ENCODE measurements around the gene HOXD9. TPM values are rescaled to one million over a fixed set of nuclear protein-coding genes. Genes with fewer than 3 reads are reported as not detected.

Gene HOXD9
- total RNA-seq, 1 experiment from 2014 or later, result 1.8 TPM

DNA sequence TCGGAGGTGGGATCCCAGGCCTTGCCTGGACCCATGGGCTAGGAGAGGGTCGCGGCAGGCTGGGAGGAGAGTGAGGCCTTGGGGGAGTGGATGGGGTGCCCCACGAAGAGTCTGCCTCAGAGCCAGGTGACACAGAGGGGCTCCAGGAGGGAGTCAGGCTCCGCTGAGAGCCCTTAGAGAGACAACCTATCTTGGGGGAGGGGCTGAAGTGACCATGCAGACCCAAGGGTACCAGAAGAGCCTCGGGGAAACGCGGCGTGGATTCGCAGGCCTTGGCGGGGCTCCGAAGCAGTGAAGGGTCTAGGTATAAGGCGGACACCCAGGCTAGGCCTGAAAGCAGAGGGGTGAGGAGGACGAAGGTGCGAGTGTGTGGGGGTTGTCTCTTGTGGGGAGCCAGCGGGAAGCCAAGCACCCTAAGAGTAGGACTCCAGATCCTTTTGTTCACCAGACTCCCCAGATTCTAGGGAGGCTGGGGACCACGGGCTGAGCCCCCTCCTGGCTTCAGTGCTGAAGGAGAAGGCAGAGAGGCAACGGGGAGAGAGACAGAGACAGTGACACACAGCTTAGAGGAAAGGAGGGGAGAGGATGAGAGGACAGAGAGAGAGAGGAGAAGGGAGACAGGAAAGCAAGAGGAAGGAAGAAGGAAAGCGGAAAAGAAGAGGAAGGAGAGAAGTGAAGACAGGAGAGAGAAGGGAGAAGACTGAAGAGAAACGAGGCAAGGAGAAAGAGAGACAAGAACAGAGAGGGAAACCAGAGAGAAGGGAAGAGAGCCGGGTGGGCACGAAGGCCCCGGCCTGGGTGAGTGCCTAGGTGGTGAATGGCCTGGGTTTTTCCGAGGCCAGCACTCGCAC, 16.6 kb upstream of the HOXD9 start:
- H3K27ac ChIP-seq, result no peak overlapping the region
- no peak for DNase-seq (ENCODE audit: low read depth in 1 of 2, low spot score in 2 of 2)
- no peak overlapping the region for H3K4me3 ChIP-seq
- no peaks in the 10 kb centered on the region for H3K36me3 ChIP-seq
- H3K4me1 ChIP-seq (replicated peaks), result peaks cover 9% of the 10 kb centered on the region
- H3K9me3 ChIP-seq (replicated peaks), result peaks cover 4% of the 10 kb centered on the region; the same call in 1 of the 2 replicates
- peaks cover 52% of the 10 kb centered on the region for H3K27me3 ChIP-seq (replicated peaks)

DNA sequence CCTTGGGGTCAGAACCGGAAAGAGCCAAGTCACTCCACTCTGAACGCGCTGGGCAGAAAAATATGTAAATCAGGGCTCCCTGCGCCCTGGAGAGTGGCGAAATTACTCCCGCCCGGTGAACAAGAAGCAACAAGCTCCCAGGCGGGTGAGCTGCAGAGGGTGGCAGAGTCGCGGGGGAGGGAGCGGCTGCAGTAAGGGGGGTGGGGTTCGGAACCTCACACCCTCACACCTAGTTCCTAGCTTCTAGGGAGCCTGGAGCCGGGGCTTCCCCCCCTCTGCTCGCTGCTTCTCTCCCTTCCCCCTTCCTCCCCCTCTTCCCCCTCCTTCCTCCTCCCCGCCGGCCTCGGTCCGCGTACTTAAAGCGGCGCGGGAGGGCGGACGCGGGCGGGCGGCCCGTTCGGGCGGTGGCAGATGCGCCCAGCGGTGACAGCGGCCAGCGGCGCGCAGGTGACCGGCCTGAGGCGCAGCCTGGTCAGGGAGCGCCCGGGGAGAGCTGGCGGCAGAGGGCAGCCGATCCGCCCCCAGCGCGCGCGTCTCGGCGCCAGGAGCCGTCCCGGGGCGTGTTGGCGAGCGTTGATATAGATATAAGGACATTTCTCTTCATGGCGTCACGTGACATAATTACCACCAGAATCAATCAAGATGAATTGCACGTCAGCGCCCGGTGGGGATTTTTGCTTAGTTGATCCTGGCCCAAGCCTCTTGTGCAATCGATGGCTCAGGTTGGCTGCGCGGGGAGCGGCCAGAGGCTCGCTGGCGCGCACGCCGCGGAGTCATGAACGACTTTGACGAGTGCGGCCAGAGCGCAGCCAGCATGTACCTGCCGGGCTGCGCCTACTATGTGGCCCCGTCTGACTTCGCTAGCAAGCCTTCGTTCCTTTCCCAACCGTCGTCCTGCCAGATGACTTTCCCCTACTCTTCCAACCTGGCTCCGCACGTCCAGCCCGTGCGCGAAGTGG, 15.7 kb upstream of the HOXD9 start, which contains the start of gene HOXD11:
Gene HOXD11, plus strand, starts transcription at position 700 of the 959 bp plus-strand sequence. Its CDS starts 76 bp downstream, at position 776.
- DNase-seq (ENCODE audit: low read depth in 1 of 2, low spot score in 2 of 2), result peak in 1 of 2 experiments; percentile 19

DNA sequence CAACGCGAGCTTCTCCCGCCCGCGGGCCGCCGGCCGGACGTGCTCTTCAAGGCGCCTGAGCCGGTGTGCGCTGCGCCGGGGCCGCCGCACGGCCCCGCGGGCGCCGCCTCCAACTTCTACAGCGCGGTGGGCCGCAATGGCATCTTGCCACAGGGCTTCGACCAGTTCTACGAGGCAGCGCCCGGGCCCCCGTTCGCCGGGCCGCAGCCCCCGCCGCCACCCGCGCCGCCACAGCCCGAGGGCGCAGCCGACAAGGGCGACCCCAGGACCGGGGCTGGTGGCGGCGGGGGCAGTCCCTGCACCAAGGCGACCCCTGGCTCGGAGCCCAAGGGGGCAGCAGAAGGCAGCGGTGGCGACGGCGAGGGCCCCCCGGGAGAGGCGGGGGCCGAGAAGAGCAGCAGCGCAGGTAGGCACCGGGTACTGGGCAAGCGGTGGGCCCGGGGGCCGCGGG, 14.8 kb upstream of the HOXD9 start:
- no peak overlapping the region for H3K27ac ChIP-seq
- DNase-seq (ENCODE audit: low read depth in 1 of 2, low spot score in 2 of 2), result no peak
- H3K4me1 ChIP-seq (replicated peaks), result peaks cover 9% of the 10 kb centered on the region
- H3K27me3 ChIP-seq (replicated peaks), result peaks cover 65% of the 10 kb centered on the region
- H3K4me3 ChIP-seq, result no peak overlapping the region
- H3K9me3 ChIP-seq (replicated peaks), result peaks cover 4% of the 10 kb centered on the region; the same call in 1 of the 2 replicates
- no peaks in the 10 kb centered on the region for H3K36me3 ChIP-seq

More for the DNA sequence above, 15.7 kb upstream of the HOXD9 start, which contains the start of gene HOXD11:
- no peak within 1 kb of the TSS for H3K27ac ChIP-seq
- H3K27me3 ChIP-seq (replicated peaks), result peaks cover 60% of the 10 kb centered on the region
- H3K4me1 ChIP-seq (replicated peaks), result peaks cover 9% of the 10 kb centered on the region
- H3K4me3 ChIP-seq, result no peak within 1 kb of the TSS
- H3K36me3 ChIP-seq, result no peaks in the 10 kb centered on the region
- H3K9me3 ChIP-seq (replicated peaks), result peaks cover 4% of the 10 kb centered on the region; the same call in 1 of the 2 replicates

DNA sequence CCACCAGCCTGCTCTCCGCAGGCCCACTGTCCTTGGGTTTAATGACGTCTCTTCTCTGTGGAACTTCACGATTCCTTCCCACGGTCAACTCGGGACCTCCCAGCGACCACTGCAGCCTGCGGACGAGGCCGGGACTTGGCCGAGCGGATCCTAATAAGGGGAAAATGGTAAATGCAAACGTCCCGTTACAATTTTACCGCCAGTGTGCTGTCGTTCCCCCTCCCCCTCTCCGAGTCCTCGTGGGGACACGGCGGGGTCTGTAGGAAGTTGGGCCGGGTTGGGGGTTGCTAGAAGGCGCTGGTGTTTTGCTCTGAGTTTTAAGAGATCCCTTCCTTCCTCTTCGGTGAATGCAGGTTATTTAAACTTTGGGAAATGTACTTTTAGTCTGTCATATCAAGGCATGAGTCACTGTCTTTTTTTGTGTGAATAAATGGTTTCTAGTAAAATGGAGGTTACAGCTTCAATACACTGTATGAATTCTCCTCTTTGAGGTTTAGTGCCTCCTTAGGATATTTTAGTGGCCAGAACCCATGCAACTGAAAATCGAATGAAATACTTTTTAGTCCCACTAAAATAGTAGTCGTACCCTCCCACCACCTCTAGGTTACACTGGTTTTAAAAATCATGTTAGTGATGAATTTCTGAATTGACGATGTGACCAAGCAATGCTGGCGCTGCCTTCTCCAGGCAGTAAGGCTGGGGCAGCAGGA, 13.2 kb upstream of the HOXD9 start:
- Histone ChIP-seq H3K4me3 (no peak overlapping the region), H3K4me1 (replicated peaks) (peaks cover 9% of the 10 kb centered on the region), H3K27me3 (replicated peaks) (peaks cover 73% of the 10 kb centered on the region), H3K36me3 (no peaks in the 10 kb centered on the region), H3K9me3 (replicated peaks) (peaks cover 4% of the 10 kb centered on the region; the same call in 1 of the 2 replicates), H3K27ac (no peak overlapping the region)
- no peak for DNase-seq (ENCODE audit: low read depth in 1 of 2, low spot score in 2 of 2)

DNA sequence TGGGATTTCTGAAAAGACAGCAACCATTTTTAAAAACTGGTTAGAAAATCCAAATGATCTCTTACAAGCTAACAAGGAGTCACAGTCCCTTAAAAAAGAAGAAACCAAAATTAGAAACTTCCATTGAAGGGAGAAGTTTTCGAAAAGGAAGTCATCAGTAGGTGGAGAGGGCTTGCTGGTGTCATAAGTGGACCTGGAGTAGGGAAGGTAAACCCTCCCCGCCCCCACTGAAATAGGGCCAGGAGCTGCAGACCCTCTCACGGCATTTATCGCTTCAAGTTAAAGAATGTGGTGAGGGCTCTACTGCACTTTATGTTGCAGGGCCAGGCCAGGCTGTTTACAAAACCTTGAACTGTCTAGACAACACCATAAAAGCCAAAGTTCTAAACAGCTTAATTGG, 12.6 kb upstream of the HOXD9 start:
- peaks cover 75% of the 10 kb centered on the region for H3K27me3 ChIP-seq (replicated peaks)
- H3K4me1 ChIP-seq (replicated peaks), result peaks cover 9% of the 10 kb centered on the region

DNA sequence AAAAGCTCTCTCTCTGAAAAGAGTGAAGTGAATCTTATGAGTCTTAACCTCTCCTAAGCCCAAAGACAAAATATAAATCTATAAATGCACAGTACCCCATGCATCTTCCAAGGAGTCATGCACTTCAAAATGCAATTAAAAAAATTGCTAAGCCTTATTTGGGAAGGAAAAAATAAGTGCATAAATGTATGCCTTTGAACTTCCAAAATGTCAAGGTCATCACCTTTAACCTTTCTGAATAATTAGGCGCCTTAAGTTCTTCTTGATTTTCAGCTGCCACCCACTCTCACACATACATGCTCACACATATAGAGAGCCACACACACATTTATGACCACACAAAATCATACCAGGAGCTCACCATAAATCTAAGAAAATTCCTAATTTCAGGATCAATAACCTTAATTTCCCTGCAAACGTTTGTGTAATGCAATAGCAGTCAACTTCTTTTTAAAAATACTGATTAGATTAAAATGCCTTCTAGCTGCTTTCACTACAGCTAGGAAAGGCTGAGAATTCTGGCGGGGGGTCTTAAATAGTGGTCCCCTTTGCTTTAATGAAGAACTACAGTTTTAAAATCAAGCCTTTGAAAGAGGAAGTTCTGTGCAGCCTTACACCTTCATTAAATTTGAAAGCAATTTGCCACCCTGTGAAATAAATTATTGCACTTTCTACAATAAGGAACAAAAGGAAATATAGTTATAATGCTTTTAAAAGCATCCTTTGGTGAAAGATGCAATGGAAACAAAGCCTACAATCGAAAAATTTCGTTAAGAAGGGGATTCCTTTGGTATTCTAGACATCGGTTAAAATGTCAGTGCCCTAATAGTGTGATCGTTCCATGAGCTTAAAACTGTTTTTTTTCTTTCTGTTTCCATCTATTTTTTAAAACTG, 11.9 kb upstream of the HOXD9 start:
- peaks cover 75% of the 10 kb centered on the region for H3K27me3 ChIP-seq (replicated peaks)
- H3K27ac ChIP-seq, result no peak overlapping the region

More for the DNA sequence above, 12.6 kb upstream of the HOXD9 start:
- no peak overlapping the region for H3K4me3 ChIP-seq
- H3K36me3 ChIP-seq, result no peaks in the 10 kb centered on the region
- no peak for DNase-seq (ENCODE audit: low read depth in 1 of 2, low spot score in 2 of 2)
- H3K9me3 ChIP-seq (replicated peaks), result peaks cover 4% of the 10 kb centered on the region; the same call in 1 of the 2 replicates
- no peak overlapping the region for H3K27ac ChIP-seq

DNA sequence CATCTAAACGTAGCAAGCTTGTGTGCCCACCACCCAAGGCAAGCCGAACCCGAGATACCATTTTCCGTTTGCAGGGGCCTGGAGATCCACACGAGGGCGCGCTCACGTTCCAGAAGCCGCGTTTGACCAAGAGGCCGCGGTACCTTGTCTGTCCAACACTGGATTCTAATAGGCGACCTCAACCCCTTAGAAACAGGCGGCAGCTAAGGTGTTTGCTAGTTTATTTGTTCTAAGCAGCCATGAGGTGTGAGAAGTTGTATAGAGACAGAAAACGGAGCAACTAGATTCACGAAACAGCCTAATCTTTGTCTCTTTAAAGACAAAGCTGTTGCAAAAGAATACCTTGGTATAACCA, 11.2 kb upstream of the HOXD9 start:
- peaks cover 4% of the 10 kb centered on the region; the same call in 1 of the 2 replicates for H3K9me3 ChIP-seq (replicated peaks)
- peaks cover 9% of the 10 kb centered on the region for H3K4me1 ChIP-seq (replicated peaks)
- H3K4me3 ChIP-seq, result no peak overlapping the region
- H3K36me3 ChIP-seq, result no peaks in the 10 kb centered on the region
- DNase-seq (ENCODE audit: low read depth in 1 of 2, low spot score in 2 of 2), result peak in 1 of 2 experiments; percentile 54
- peaks cover 73% of the 10 kb centered on the region for H3K27me3 ChIP-seq (replicated peaks)
- H3K27ac ChIP-seq, result no peak overlapping the region

More for the DNA sequence above, 11.9 kb upstream of the HOXD9 start:
- Histone ChIP-seq H3K4me3 (no peak overlapping the region), H3K9me3 (replicated peaks) (peaks cover 4% of the 10 kb centered on the region; the same call in 1 of the 2 replicates), H3K36me3 (no peaks in the 10 kb centered on the region), H3K4me1 (replicated peaks) (peaks cover 9% of the 10 kb centered on the region)
- no peak for DNase-seq (ENCODE audit: low read depth in 1 of 2, low spot score in 2 of 2)

DNA sequence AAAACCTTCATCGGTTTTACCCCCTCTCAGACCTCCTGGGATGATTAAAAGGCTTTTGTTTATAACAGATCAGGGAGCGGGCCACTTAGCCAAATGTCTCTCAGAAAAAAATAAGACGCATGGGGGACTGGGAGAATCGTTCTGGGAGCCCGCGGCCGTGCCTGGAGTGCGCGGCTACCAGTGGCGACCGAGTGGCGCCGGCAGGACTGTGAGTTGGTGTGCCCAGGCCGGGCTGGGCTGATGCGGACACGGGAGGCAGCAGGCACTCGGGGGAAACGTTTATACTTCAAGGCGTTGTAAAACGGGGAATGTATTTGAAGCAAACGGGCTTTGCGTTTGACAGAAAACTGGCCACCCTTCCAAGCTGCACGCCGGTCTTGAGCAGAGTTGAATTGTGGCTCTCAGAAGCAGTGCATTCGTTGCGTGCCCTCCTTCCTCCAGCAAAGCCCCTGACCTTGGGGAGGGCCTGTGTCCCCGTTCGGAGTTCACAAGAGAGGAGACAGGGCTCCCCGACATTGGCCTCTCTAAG, 10.6 kb upstream of the HOXD9 start:
- Histone ChIP-seq H3K9me3 (replicated peaks) (peaks cover 4% of the 10 kb centered on the region; the same call in 1 of the 2 replicates), H3K27me3 (replicated peaks) (peaks cover 73% of the 10 kb centered on the region), H3K4me1 (replicated peaks) (peaks cover 8% of the 10 kb centered on the region), H3K36me3 (no peaks in the 10 kb centered on the region), H3K4me3 (no peak overlapping the region), H3K27ac (no peak overlapping the region)
- no peak for DNase-seq (ENCODE audit: low read depth in 1 of 2, low spot score in 2 of 2)

DNA sequence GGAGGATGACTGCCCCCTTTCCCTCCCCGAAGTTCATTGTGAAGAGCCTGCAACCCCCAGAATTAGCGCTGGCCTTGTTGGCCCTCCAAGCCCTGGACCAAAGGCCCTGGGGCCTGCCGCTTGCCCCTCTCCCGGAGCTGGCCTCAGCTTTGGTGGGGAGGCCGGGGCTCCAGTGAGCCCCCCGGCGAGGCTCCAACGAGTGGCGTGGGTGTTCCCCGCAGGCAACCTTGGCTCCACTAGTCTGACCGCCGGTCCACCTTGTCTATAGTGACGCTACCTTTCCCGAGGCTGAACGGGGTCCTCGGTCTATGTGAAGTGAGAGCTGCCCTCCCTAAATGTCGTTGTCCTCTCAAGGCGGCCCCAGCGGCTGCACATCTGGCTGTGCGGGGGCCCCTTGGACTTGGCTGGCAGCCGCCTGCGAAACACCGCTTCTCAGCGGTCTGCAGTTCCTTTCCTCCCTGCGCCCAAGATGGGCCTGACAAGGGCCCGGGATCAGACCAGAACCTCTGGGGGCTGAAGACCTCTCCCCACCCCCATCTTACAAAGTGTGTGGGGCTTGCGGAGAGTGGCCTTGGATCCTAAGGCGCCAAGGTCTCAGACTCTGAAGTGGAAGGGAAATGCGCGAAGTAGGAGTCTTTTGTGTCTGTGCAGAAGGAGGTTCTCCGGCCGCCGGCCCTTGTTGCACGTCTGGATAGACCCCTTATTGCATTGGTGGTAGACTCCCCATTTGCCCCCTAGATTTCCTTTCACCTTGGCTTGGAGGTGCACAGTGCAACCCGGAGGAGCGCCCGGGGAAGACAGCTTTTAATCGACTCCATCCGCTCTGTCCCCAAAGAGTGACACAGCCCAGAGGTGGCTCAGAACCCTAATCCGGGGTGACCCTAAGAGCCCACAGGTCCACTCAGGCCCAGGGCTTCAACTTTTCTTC, 9.9 kb upstream of the HOXD9 start:
- no peaks in the 10 kb centered on the region for H3K9me3 ChIP-seq (replicated peaks)
- no peak for DNase-seq (ENCODE audit: low read depth in 1 of 2, low spot score in 2 of 2)
- no peak overlapping the region for H3K27ac ChIP-seq
- H3K4me3 ChIP-seq, result no peak overlapping the region
- peaks cover 3% of the 10 kb centered on the region for H3K4me1 ChIP-seq (replicated peaks)
- no peaks in the 10 kb centered on the region for H3K36me3 ChIP-seq
- peaks cover 76% of the 10 kb centered on the region for H3K27me3 ChIP-seq (replicated peaks)

DNA sequence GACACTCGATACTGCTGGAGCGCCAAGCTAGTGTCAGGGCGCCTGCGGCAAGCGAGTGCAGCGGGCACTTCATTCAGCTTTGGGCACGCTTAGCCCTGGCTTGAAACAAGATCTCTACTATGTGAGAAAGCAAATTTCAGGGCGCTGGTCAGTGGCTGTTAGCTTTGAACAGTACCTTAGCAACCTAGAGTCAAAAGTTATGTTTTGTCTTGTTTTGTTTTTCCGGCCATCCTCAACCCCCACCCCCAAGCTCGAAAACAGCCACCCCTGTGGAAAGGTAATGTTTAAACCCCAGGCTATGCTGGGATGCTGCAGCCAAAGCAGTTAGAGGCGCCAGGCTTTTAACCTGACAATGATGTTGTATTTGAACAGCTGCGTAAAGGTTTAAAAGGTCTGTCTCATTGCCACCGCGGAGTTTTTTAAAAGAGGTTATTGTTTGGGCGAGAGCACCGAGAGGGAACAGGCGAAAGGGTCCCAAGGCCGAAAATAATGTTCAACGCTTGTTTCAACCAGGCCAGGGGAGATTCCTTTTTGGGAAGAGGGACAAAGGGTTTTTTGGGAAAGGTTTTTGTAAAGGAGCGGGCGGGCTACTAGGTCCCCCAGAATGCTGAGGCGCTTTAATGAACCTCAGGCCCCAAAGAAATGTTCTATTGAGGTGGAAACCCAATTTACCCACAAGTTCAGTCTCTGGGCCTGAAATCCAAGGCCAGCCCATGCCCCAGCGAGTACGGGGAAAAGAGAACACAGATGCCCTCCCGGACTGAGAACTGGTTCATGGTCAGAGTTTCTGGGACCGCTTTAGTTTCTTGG, 8.2 kb upstream of the HOXD9 start:
- H3K27ac ChIP-seq, result no peak overlapping the region
- no peak for DNase-seq (ENCODE audit: low read depth in 1 of 2, low spot score in 2 of 2)
- H3K27me3 ChIP-seq (replicated peaks), result peaks cover 74% of the 10 kb centered on the region
- H3K9me3 ChIP-seq (replicated peaks), result no peaks in the 10 kb centered on the region
- no peaks in the 10 kb centered on the region; the same call in 1 of the 2 replicates for H3K4me1 ChIP-seq (replicated peaks)
- H3K36me3 ChIP-seq, result no peaks in the 10 kb centered on the region
- H3K4me3 ChIP-seq, result no peak overlapping the region
